ENCODE measurements around the gene GOLGA7B. TPM values are rescaled to one million over a fixed set of nuclear protein-coding genes. Genes with fewer than 3 reads are reported as not detected.
A peak's percentile ranks its signal among the peaks of the same experiment; 100 is the strongest.

The GOLGA7B gene
- total RNA-seq, 1 donor = under 0.01 TPM

DNA sequence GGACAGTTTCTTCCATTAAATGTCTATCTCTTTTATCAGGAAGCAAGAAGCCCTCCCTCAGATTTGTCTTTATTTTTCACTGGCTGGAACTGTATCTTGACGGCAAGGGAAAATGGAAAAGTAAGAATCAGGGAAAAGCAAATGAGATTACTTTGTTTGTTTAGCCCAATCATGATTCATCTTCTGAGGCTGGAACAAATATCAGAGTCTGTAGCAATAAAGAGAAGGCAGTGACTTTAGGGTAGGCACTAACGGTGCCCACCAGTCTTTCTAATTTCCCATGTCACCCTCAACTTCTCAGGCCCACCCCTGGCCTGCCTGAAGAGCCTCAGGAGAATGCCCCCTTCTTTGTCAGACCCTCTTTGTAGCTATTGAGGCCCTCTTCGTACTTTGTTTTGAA, 36.3 kb upstream of the GOLGA7B start:
- Histone ChIP-seq H3K36me3 (ENCODE audit: insufficient read depth, low read length) (no peaks in the 10 kb centered on the region), H3K9me3 (ENCODE audit: low read depth, low read length) (no peaks in the 10 kb centered on the region), H3K4me2 (ENCODE audit: insufficient read depth, low read length) (no peak overlapping the region), H3K27me3 (ENCODE audit: insufficient read depth, low read length) (peaks cover 21% of the 10 kb centered on the region), H3K4me3 (ENCODE audit: insufficient read depth, low read length) (no peak overlapping the region), H3K4me1 (ENCODE audit: insufficient read depth, low read length) (no peaks in the 10 kb centered on the region), H4K20me1 (ENCODE audit: insufficient read depth, low read length) (no peaks in the 10 kb centered on the region), H2AFZ (ENCODE audit: low read length) (no peak overlapping the region), H3K79me2 (ENCODE audit: insufficient read depth, low read length) (no peaks in the 10 kb centered on the region), H3K27ac (ENCODE audit: low read depth, low read length) (no peak overlapping the region)
- no peak for TF ChIP-seq CTCF (IDR thresholded peaks at IDR 0.05; ENCODE audit: extremely low read depth, low read depth, low read length)
- DNase-seq (ENCODE audit: insufficient read length, low spot score, missing footprints) = peak; percentile 45

- Histone ChIP-seq H3K79me2 (ENCODE audit: insufficient read depth, low read length) (no peaks in the 10 kb centered on the region), H3K9me3 (ENCODE audit: low read depth, low read length) (no peaks in the 10 kb centered on the region), H3K4me1 (ENCODE audit: insufficient read depth, low read length) (no peaks in the 10 kb centered on the region), H2AFZ (ENCODE audit: low read length) (no peak overlapping the region), H3K4me2 (ENCODE audit: insufficient read depth, low read length) (no peak overlapping the region), H3K27ac (ENCODE audit: low read depth, low read length) (no peak overlapping the region), H3K36me3 (ENCODE audit: insufficient read depth, low read length) (no peaks in the 10 kb centered on the region), H3K4me3 (ENCODE audit: insufficient read depth, low read length) (no peak overlapping the region), H4K20me1 (ENCODE audit: insufficient read depth, low read length) (no peaks in the 10 kb centered on the region), H3K27me3 (ENCODE audit: insufficient read depth, low read length) (peaks cover 25% of the 10 kb centered on the region)
- no peak for DNase-seq (ENCODE audit: insufficient read length, low spot score, missing footprints)
- TF ChIP-seq CTCF (IDR thresholded peaks at IDR 0.05; ENCODE audit: extremely low read depth, low read depth, low read length) = no peak
Observed at GRCh38 chr10:97814996-97815395, 34.6 kb upstream of the GOLGA7B start.

GRCh38 chr10:97816609-97817008, 33.0 kb upstream of the GOLGA7B start:
- no peak for DNase-seq (ENCODE audit: insufficient read length, low spot score, missing footprints)
- Histone ChIP-seq H3K27me3 (ENCODE audit: insufficient read depth, low read length) (peaks cover 22% of the 10 kb centered on the region), H3K4me2 (ENCODE audit: insufficient read depth, low read length) (no peak overlapping the region), H3K27ac (ENCODE audit: low read depth, low read length) (no peak overlapping the region), H3K4me3 (ENCODE audit: insufficient read depth, low read length) (no peak overlapping the region), H3K4me1 (ENCODE audit: insufficient read depth, low read length) (no peaks in the 10 kb centered on the region), H4K20me1 (ENCODE audit: insufficient read depth, low read length) (no peaks in the 10 kb centered on the region), H3K9me3 (ENCODE audit: low read depth, low read length) (no peaks in the 10 kb centered on the region), H3K79me2 (ENCODE audit: insufficient read depth, low read length) (no peaks in the 10 kb centered on the region), H2AFZ (ENCODE audit: low read length) (no peak overlapping the region), H3K36me3 (ENCODE audit: insufficient read depth, low read length) (no peaks in the 10 kb centered on the region)
- no peak for TF ChIP-seq CTCF (IDR thresholded peaks at IDR 0.05; ENCODE audit: extremely low read depth, low read depth, low read length)

GRCh38 chr10:97818572-97818971, 31.1 kb upstream of the GOLGA7B start:
- Histone ChIP-seq H3K4me1 (ENCODE audit: insufficient read depth, low read length) (no peaks in the 10 kb centered on the region), H3K27me3 (ENCODE audit: insufficient read depth, low read length) (peaks cover 18% of the 10 kb centered on the region), H3K36me3 (ENCODE audit: insufficient read depth, low read length) (no peaks in the 10 kb centered on the region), H3K79me2 (ENCODE audit: insufficient read depth, low read length) (no peaks in the 10 kb centered on the region), H2AFZ (ENCODE audit: low read length) (no peak overlapping the region), H3K9me3 (ENCODE audit: low read depth, low read length) (no peaks in the 10 kb centered on the region), H3K4me3 (ENCODE audit: insufficient read depth, low read length) (no peak overlapping the region), H3K27ac (ENCODE audit: low read depth, low read length) (no peak overlapping the region), H4K20me1 (ENCODE audit: insufficient read depth, low read length) (no peaks in the 10 kb centered on the region), H3K4me2 (ENCODE audit: insufficient read depth, low read length) (no peak overlapping the region)
- TF ChIP-seq CTCF (IDR thresholded peaks at IDR 0.05; ENCODE audit: extremely low read depth, low read depth, low read length) = no peak
- no peak for DNase-seq (ENCODE audit: insufficient read length, low spot score, missing footprints)

All from osteoblast (primary cell).